ENCODE measurements around the gene MAGI2.

GRCh38 chr7:78296046-78296597 lies 1157.3 kb downstream of the MAGI2 start:
- TF ChIP-seq CTCF (IDR thresholded peaks at IDR 0.05) (no peak), POLR2AphosphoS5 (IDR thresholded peaks at IDR 0.05) (no peak), POLR2A (IDR thresholded peaks at IDR 0.05) (no peak)

Data from breast epithelium (tissue), 3 donors.